GM18520 (cell line): Measurements from ENCODE around the gene CRYBA4.

Experiments used
- ATAC-seq: cut with Tn5 transposase; IDR thresholded peaks from one replicate; pipeline ENCODE4 v1.9.1; 2021; ENCODE audit not compliant: unreplicated experiment

The CRYBA4 gene

GRCh38 chr22:26658671-26659478, 37.1 kb downstream of the CRYBA4 start:
- ATAC-seq: peak; percentile 55

- no peak for ATAC-seq
These were observed 38.6 kb downstream of the CRYBA4 start for GRCh38 chr22:26660356-26660755.

GRCh38 chr22:26660961-26661578, 39.3 kb downstream of the CRYBA4 start:
- no peak for ATAC-seq

GRCh38 chr22:26662160-26662559, 40.4 kb downstream of the CRYBA4 start:
- no peak for ATAC-seq

GRCh38 chr22:26663374-26663923, 41.7 kb downstream of the CRYBA4 start:
- no peak for ATAC-seq

GRCh38 chr22:26665813-26666231, 44.1 kb downstream of the CRYBA4 start:
- no peak for ATAC-seq

- no peak for ATAC-seq
These were observed 45.4 kb downstream of the CRYBA4 start for GRCh38 chr22:26667140-26667539.

- ATAC-seq: no peak
These were observed 47.3 kb downstream of the CRYBA4 start for GRCh38 chr22:26669060-26669481.

- ATAC-seq: no peak
These were observed 48.7 kb downstream of the CRYBA4 start for GRCh38 chr22:26670459-26670858.

GRCh38 chr22:26671317-26672059, 49.7 kb downstream of the CRYBA4 start:
- ATAC-seq: no peak

- no peak for ATAC-seq
These were observed 50.3 kb downstream of the CRYBA4 start for GRCh38 chr22:26672060-26672471.

GRCh38 chr22:26672590-26673468, 51.1 kb downstream of the CRYBA4 start:
- peak; percentile 44 for ATAC-seq

GRCh38 chr22:26673486-26673885, 51.7 kb downstream of the CRYBA4 start:
- ATAC-seq: no peak

GRCh38 chr22:26674211-26675190, 52.7 kb downstream of the CRYBA4 start:
- no peak for ATAC-seq

GRCh38 chr22:26675687-26676268, 54.0 kb downstream of the CRYBA4 start:
- ATAC-seq: no peak

GRCh38 chr22:26677217-26677616, 55.5 kb downstream of the CRYBA4 start:
- no peak for ATAC-seq

- ATAC-seq: no peak
These were observed 57.4 kb downstream of the CRYBA4 start for GRCh38 chr22:26679003-26679629.
